SU-DHL-6 (cell line): Measurements from ENCODE around the gene PTPRN2.

Experiments
- EZH2phosphoT487 ChIP-seq: fragments of 200-600 bp; sonication (generic), shearing (Covaris generic); conservative IDR thresholded peaks from 2 replicates; pipeline ENCODE4 v1.6.1; 2018; ENCODE audit warnings: mild to moderate bottlenecking, antibody characterized with exemption, low read length, moderate library complexity, mixed read lengths
- TF ChIP-seq, protein P1 (sequence below): fragments of 200-600 bp; sonication (generic); IDR thresholded peaks from one replicate; pipeline ENCODE4 v1.5.1; 2017; ENCODE audit warnings: antibody characterized with exemption, mild to moderate bottlenecking, low read length, moderate library complexity; ENCODE audit not compliant: insufficient read depth, poor library complexity, severe bottlenecking

DNA sequence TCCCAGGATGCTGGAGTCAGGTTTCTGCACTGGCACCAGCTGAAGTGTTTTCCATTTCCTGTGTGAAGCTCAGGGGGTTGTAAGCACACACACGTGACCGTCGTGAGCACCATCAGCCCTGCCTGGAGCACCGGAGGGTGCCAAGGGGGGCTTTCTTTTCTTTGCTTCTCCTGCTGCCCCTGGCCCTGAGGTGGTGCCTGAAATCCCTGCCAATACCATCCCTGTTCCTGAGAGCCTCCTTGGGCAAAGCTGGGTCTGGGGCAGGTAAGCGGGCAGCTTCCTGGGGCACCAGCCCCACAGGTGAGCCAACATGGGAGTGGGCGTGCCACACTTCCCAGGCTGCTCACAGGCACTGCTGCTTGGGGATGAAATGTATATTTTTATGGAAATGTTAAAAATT, 657.2 kb downstream of the PTPRN2 start:
- TF ChIP-seq, protein P1, sequence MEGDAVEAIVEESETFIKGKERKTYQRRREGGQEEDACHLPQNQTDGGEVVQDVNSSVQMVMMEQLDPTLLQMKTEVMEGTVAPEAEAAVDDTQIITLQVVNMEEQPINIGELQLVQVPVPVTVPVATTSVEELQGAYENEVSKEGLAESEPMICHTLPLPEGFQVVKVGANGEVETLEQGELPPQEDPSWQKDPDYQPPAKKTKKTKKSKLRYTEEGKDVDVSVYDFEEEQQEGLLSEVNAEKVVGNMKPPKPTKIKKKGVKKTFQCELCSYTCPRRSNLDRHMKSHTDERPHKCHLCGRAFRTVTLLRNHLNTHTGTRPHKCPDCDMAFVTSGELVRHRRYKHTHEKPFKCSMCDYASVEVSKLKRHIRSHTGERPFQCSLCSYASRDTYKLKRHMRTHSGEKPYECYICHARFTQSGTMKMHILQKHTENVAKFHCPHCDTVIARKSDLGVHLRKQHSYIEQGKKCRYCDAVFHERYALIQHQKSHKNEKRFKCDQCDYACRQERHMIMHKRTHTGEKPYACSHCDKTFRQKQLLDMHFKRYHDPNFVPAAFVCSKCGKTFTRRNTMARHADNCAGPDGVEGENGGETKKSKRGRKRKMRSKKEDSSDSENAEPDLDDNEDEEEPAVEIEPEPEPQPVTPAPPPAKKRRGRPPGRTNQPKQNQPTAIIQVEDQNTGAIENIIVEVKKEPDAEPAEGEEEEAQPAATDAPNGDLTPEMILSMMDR = no peak
- no peak for TF ChIP-seq EZH2phosphoT487
